Cerebellar nuclear complex (tissue), 1 donor: Measurements from ENCODE around the gene BRAT1.

ENCODE experiments used
- DNase-seq, 2 experiments: peaks; one replicate each; lab custom pipeline; 2025; lab: John Stamatoyannopoulos, UW

Gene BRAT1

GRCh38 chr7:2510130-2510776 lies 45.1 kb downstream of the BRAT1 start:
- no peak for DNase-seq

GRCh38 chr7:2509298-2509906 lies 45.9 kb downstream of the BRAT1 start:
- no peak for DNase-seq

GRCh38 chr7:2508327-2509215 lies 46.8 kb downstream of the BRAT1 start:
- DNase-seq = no peak

- no peak for DNase-seq
These were observed 47.4 kb downstream of the BRAT1 start for GRCh38 chr7:2507917-2508306.

GRCh38 chr7:2507208-2507916 lies 48.0 kb downstream of the BRAT1 start:
- no peak for DNase-seq

GRCh38 chr7:2505401-2505800 lies 49.9 kb downstream of the BRAT1 start:
- DNase-seq = no peak

- no peak for DNase-seq
These were observed 50.4 kb downstream of the BRAT1 start for GRCh38 chr7:2504889-2505375.

GRCh38 chr7:2504128-2504888 lies 51.0 kb downstream of the BRAT1 start:
- DNase-seq = no peak

- DNase-seq = no peak
These were observed 52.0 kb downstream of the BRAT1 start for GRCh38 chr7:2503056-2503941.

GRCh38 chr7:2502647-2502966 lies 52.7 kb downstream of the BRAT1 start:
- no peak for DNase-seq

- DNase-seq = no peak
These were observed 53.2 kb downstream of the BRAT1 start for GRCh38 chr7:2501947-2502646.

- DNase-seq = no peak
These were observed 54.6 kb downstream of the BRAT1 start for GRCh38 chr7:2500701-2501100.

- no peak for DNase-seq
These were observed 55.4 kb downstream of the BRAT1 start for GRCh38 chr7:2499719-2500430.

- DNase-seq = no peak
These were observed 56.1 kb downstream of the BRAT1 start for GRCh38 chr7:2499181-2499580.

GRCh38 chr7:2498708-2499107 lies 56.6 kb downstream of the BRAT1 start:
- DNase-seq = no peak

GRCh38 chr7:2497500-2498336 lies 57.6 kb downstream of the BRAT1 start:
- DNase-seq = no peak

GRCh38 chr7:2497065-2497464 lies 58.3 kb downstream of the BRAT1 start:
- DNase-seq = no peak

- DNase-seq = no peak
These were observed 58.9 kb downstream of the BRAT1 start for GRCh38 chr7:2496375-2496774.
